IMR-90 (cell line): ENCODE measurements around the gene RPS5. TPM values are rescaled to one million over a fixed set of nuclear protein-coding genes. Genes with fewer than 3 reads are reported as not detected.

Source experiments
- ATAC-seq: fragments of 200-7000 bp; cut with Tn5 transposase; 2 replicates; pipeline ENCODE4 v1.9.1; 2020; ENCODE audit warnings: low read depth, mild to moderate bottlenecking, moderate library complexity
- BruUV-seq: library from RNA; stranded (reverse); fragments of 400-500 nt; replicated peaks from 2 replicates; lab custom pipeline; 2021; lab: Mats Ljungman, UMichigan
- CTCF ChIA-PET: fragments of 300-600 bp; formaldehyde crosslinking; extraction: SDS; loops from one replicate; lab custom pipeline; 2021; ENCODE audit warnings: antibody characterized with exemption; lab: Yijun Ruan, JAX
- POLR2A ChIA-PET: fragments of 300-600 bp; sonication (Branson Sonifier 250); formaldehyde crosslinking; loops from one replicate; lab custom pipeline; 2022; ENCODE audit warnings: antibody characterized with exemption; ENCODE audit not compliant: unreplicated experiment; lab: Charles Lee
- DNase-seq: peaks from one replicate; pipeline ENCODE4 v3.0.0; 2013
- H2AFZ ChIP-seq: replicated peaks from 2 replicates; pipeline ENCODE3; 2013; ENCODE audit warnings: low read length, mild to moderate bottlenecking; ENCODE audit not compliant: poor library complexity
- H2AK5ac ChIP-seq: 2 replicates; pipeline ENCODE4 v1.6.1; 2013; ENCODE audit warnings: low read depth, low read length, inconsistent platforms
- H2AK9ac ChIP-seq: replicated peaks from 2 replicates; pipeline ENCODE3; 2013; ENCODE audit warnings: mild to moderate bottlenecking, low read depth, low read length, moderate library complexity; ENCODE audit not compliant: poor library complexity
- H2BK120ac ChIP-seq: 2 replicates; pipeline ENCODE4 v1.6.1; 2013; ENCODE audit warnings: low read depth, low read length, inconsistent platforms
- H2BK15ac ChIP-seq: 3 replicates; pipeline ENCODE4 v1.6.1; 2013; ENCODE audit warnings: low read depth, low read length, inconsistent platforms
- H2BK20ac ChIP-seq: 2 replicates; pipeline ENCODE4 v1.6.1; 2013; ENCODE audit warnings: low read depth, mild to moderate bottlenecking, inconsistent platforms, low read length, moderate library complexity
- H2BK5ac ChIP-seq: 2 replicates; pipeline ENCODE4 v1.6.1; 2013; ENCODE audit warnings: mild to moderate bottlenecking, low read depth, low read length, inconsistent platforms; ENCODE audit not compliant: poor library complexity, severe bottlenecking
- H3K14ac ChIP-seq: replicated peaks from 2 replicates; pipeline ENCODE4 v1.6.1; 2013; ENCODE audit warnings: low read depth, low read length, inconsistent platforms
- H3K18ac ChIP-seq: 2 replicates; pipeline ENCODE4 v1.6.1; 2013; ENCODE audit warnings: low read depth, low read length, control low read depth
- H3K23ac ChIP-seq: 2 replicates; pipeline ENCODE4 v1.6.1; 2013; ENCODE audit warnings: low read depth, low read length, inconsistent platforms
- H3K27ac ChIP-seq: 2 replicates; pipeline ENCODE4 v1.5.1; 2013; ENCODE audit warnings: mild to moderate bottlenecking, control low read depth, low read length; ENCODE audit not compliant: insufficient read depth
- H3K27me3 ChIP-seq: 2 replicates; pipeline ENCODE4 v1.6.1; 2013; ENCODE audit warnings: low read length; ENCODE audit not compliant: control insufficient read depth, insufficient read depth
- H3K36me3 ChIP-seq: 2 replicates; pipeline ENCODE4 v1.6.1; 2013; ENCODE audit warnings: low read length, mixed read lengths; ENCODE audit not compliant: control insufficient read depth, insufficient read depth
- H3K4ac ChIP-seq: 2 replicates; pipeline ENCODE4 v1.6.1; 2013; ENCODE audit warnings: low read depth, low read length, inconsistent platforms
- H3K4me1 ChIP-seq: 2 replicates; pipeline ENCODE4 v1.6.1; 2013; ENCODE audit warnings: low read length, mixed read lengths; ENCODE audit not compliant: control insufficient read depth, insufficient read depth
- H3K4me2 ChIP-seq: 2 replicates; pipeline ENCODE4 v1.6.1; 2013; ENCODE audit warnings: low read depth, mild to moderate bottlenecking, control low read depth, low read length, moderate library complexity
- H3K4me3 ChIP-seq: 2 replicates; pipeline ENCODE4 v1.5.1; 2013; ENCODE audit warnings: low read depth, mild to moderate bottlenecking, control low read depth, low read length, moderate library complexity; ENCODE audit not compliant: insufficient read depth
- H3K56ac ChIP-seq: 2 replicates; pipeline ENCODE4 v1.6.1; 2013; ENCODE audit warnings: low read length, inconsistent platforms; ENCODE audit not compliant: insufficient read depth; ENCODE audit errors: extremely low read depth
- H3K79me1 ChIP-seq, 2 experiments: 2 replicates each; pipeline ENCODE4 v1.6.1; 2013; ENCODE audit warnings: low read length in 2 of 2, inconsistent platforms in 1 of 2, low read depth in 1 of 2
- H3K9ac ChIP-seq: 2 replicates; pipeline ENCODE4 v1.6.1; 2013; ENCODE audit warnings: low read depth, low read length, control low read depth
- H3K9me1 ChIP-seq: 2 replicates; pipeline ENCODE4 v1.6.1; 2013; ENCODE audit warnings: low read length, inconsistent platforms; ENCODE audit not compliant: insufficient read depth
- H3K9me3 ChIP-seq: 2 replicates; pipeline ENCODE4 v1.6.1; 2013; ENCODE audit warnings: low read length; ENCODE audit not compliant: control insufficient read depth, insufficient read depth
- H4K20me1 ChIP-seq: 2 replicates; pipeline ENCODE4 v1.6.1; 2013; ENCODE audit warnings: low read length, inconsistent platforms; ENCODE audit not compliant: insufficient read depth
- H4K5ac ChIP-seq: 2 replicates; pipeline ENCODE4 v1.6.1; 2013; ENCODE audit warnings: mild to moderate bottlenecking, low read depth, low read length, control low read depth
- H4K8ac ChIP-seq, 2 experiments: 2 replicates each; pipeline ENCODE4 v1.6.1; 2013; ENCODE audit warnings: low read depth in 2 of 2, low read length in 2 of 2, control low read depth in 1 of 2, inconsistent platforms in 1 of 2
- H4K91ac ChIP-seq: 2 replicates; pipeline ENCODE4 v1.6.1; 2013; ENCODE audit warnings: low read depth, low read length, inconsistent platforms; ENCODE audit not compliant: insufficient read depth
- CEBPB ChIP-seq: IDR thresholded peaks from 2 replicates; pipeline ENCODE4 v1.6.1; 2012; ENCODE audit warnings: low read depth, low read length, improper control_type of control experiment
- CHD1 ChIP-seq: IDR thresholded peaks from 2 replicates; pipeline ENCODE4 v1.6.1; 2012; ENCODE audit warnings: low read depth, low read length, improper control_type of control experiment
- FOS ChIP-seq: fragments of 150-350 bp; IDR thresholded peaks from 2 replicates; pipeline ENCODE4 v1.6.1; 2016; ENCODE audit warnings: low read depth, low read length
- MAFK ChIP-seq: IDR thresholded peaks from 2 replicates; pipeline ENCODE4 v1.6.1; 2012; ENCODE audit warnings: low read depth, low read length, improper control_type of control experiment
- MAZ ChIP-seq: IDR thresholded peaks from 2 replicates; pipeline ENCODE4 v1.6.1; 2012; ENCODE audit warnings: low read depth, mild to moderate bottlenecking, low read length, improper control_type of control experiment, moderate library complexity, borderline replicate concordance
- MXI1 ChIP-seq: IDR thresholded peaks from 2 replicates; pipeline ENCODE4 v1.6.1; 2012; ENCODE audit warnings: low read depth, mild to moderate bottlenecking, low read length, moderate library complexity, borderline replicate concordance
- NFE2L2 ChIP-seq: fragments of 150-350 bp; IDR thresholded peaks from 2 replicates; pipeline ENCODE4 v1.6.1; 2016; ENCODE audit warnings: low read depth, mild to moderate bottlenecking, low read length
- POLR2A ChIP-seq: IDR thresholded peaks from 2 replicates; pipeline ENCODE4 v1.6.1; 2012; ENCODE audit warnings: mild to moderate bottlenecking, low read depth, low read length
- RAD21 ChIP-seq: IDR thresholded peaks from 2 replicates; pipeline ENCODE4 v1.6.1; 2012; ENCODE audit warnings: low read length, improper control_type of control experiment
- RCOR1 ChIP-seq: IDR thresholded peaks from 2 replicates; pipeline ENCODE4 v1.6.1; 2012; ENCODE audit warnings: mild to moderate bottlenecking, low read length, improper control_type of control experiment; ENCODE audit not compliant: insufficient replicate concordance
- WGBS, 2 experiments: methylation state at CpG; one replicate each; pipeline versions ENCODE4 v1.1.5 to v1.1.7; 2013; ENCODE audit warnings: missing lambda C conversion rate in 2 of 2; ENCODE audit not compliant: insufficient read length in 1 of 2; ENCODE audit errors: extremely low coverage in 2 of 2; 5-methylcytosine and 5-hydroxymethylcytosine counted together
- dilution Hi-C: fragments of 300-500 bp; cut with HindIII; formaldehyde crosslinking; loops from one replicate; pipeline ENCODE4 v1.14.3; 2018; ENCODE audit warnings: low sequenced_read_pairs; ENCODE audit not compliant: unreplicated experiment
- in situ Hi-C: fragments of 300-500 bp; cut with MboI; formaldehyde crosslinking; loops from 3 replicates; pipeline ENCODE4 v1.14.3; 2019; ENCODE audit warnings: low sequenced_read_pairs, inconsistent platforms, mixed read lengths
- intact Hi-C: fragments of 100-400 bp; cut with micrococcal nuclease; formaldehyde crosslinking; loops from 2 replicates; pipeline ENCODE4 v1.10.0; 2022
- polyA plus RNA-seq, 3 experiments: library from polyadenylated mRNA; depleted of rRNA; stranded (reverse); fragments of >200 nt; gene quantifications; 2 replicates each; pipeline ENCODE4 v1.2.3, GENCODE V29; 2012; ENCODE audit warnings: low replicate concordance in 1 of 3
- total RNA-seq: library from RNA; depleted of rRNA; stranded (reverse); fragments of >200 nt; gene quantifications from 2 replicates; pipeline ENCODE4 v1.2.3, GENCODE V29; 2012
- TF ChIP-seq, protein P1 (sequence below): fragments of 150-350 bp; IDR thresholded peaks from 2 replicates; pipeline ENCODE4 v1.6.1; 2016; ENCODE audit warnings: low read depth, mild to moderate bottlenecking, low read length, moderate library complexity, borderline replicate concordance
- TF ChIP-seq, protein P2 (sequence below): conservative IDR thresholded peaks from 2 replicates; pipeline ENCODE4 v1.5.1; 2012; ENCODE audit warnings: mild to moderate bottlenecking, low read depth, low read length, improper control_type of control experiment

The RPS5 gene
- total and polyA plus RNA-seq, 2 of the 4 experiments (the other 2 are of a cell fraction) = 3,265 to 5,858 TPM

DNA sequence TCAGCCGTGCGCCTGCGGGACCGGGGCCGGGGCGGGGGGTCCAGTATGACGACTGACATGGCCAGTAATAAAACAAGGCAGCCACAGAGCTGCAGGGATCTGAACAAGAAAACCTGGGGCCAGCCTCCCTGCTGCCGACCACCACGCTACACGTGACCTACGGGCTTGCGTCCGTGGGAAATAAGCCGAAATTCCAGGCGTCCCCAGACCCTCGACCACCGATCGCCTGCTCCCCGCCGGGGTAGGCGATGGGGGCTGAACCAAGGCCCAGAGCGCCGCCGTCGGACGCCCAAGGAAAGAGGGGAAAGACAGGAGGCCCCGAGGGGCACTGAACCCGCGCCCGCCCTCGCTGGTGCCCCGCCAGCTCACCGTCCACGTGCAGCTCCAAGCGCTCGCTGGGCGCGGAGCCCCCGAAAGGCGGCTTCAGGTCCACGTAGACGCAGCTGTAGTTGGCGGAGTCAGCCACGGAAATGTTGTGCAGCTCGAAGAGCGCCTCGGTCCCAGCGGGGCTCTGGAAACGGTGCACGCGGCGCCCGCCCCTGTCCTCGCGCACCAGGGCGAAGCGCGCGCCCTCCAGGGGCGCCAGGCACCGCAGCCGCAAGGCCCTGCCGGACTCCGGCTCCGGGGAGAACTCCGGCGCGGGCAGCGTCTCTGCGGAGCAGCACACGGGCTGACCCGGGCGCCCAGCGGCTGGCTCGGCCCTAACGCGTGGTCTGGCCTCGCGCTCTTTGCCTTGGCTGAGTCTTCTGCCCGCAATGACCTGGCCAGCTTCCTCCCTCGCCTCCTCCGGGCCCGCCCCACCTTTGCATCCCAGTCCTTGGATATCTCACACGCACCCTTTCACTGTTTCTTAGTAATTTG lies 36.8 kb upstream of the RPS5 start:
- no peak overlapping the region for H3K56ac ChIP-seq
- POLR2A ChIA-PET = interaction anchor here (0.7 kb wide), 1 partner anchor 12 kb away, joined by 3 read pairs; the partner anchor contains the start of gene ZNF497
- no peaks in the 10 kb centered on the region for H3K27me3 ChIP-seq
- no peak overlapping the region for H2BK120ac ChIP-seq
- in situ Hi-C loops (no loop called here), dilution Hi-C loops (no loop called here), intact Hi-C loops (no loop called here)
- H4K20me1 ChIP-seq = peaks cover 8% of the 10 kb centered on the region
- no peak overlapping the region for H3K23ac ChIP-seq
- H4K8ac ChIP-seq = no peak overlapping the region
- no peak overlapping the region for H3K4me3 ChIP-seq
- H2AK5ac ChIP-seq = no peak overlapping the region
- H3K4me2 ChIP-seq = no peak overlapping the region
- peaks cover 8% of the 10 kb centered on the region; the same call in 1 of the 2 replicates for H3K9me1 ChIP-seq
- BruUV-seq = no TSS peak
- H4K5ac ChIP-seq = no peak overlapping the region
- H3K14ac ChIP-seq = no peak overlapping the region
- H3K4ac ChIP-seq = no peak overlapping the region
- no peak overlapping the region for H3K27ac ChIP-seq
- peaks cover 11% of the 10 kb centered on the region; the same call in 1 of the 2 replicates for H3K36me3 ChIP-seq
- peaks cover 12 to 51% of the 10 kb centered on the region in 2 experiments for H3K79me1 ChIP-seq
- CTCF ChIA-PET = no interaction called here
- H3K18ac ChIP-seq = no peak overlapping the region
- no peak overlapping the region for H2BK20ac ChIP-seq
- no peak for DNase-seq
- H2AK9ac ChIP-seq = no peak overlapping the region
- TF ChIP-seq, protein P1, sequence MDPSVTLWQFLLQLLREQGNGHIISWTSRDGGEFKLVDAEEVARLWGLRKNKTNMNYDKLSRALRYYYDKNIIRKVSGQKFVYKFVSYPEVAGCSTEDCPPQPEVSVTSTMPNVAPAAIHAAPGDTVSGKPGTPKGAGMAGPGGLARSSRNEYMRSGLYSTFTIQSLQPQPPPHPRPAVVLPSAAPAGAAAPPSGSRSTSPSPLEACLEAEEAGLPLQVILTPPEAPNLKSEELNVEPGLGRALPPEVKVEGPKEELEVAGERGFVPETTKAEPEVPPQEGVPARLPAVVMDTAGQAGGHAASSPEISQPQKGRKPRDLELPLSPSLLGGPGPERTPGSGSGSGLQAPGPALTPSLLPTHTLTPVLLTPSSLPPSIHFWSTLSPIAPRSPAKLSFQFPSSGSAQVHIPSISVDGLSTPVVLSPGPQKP = no peak
- TF ChIP-seq NFE2L2 = no peak
- TF ChIP-seq MAFK = no peak
- TF ChIP-seq, protein P2, sequence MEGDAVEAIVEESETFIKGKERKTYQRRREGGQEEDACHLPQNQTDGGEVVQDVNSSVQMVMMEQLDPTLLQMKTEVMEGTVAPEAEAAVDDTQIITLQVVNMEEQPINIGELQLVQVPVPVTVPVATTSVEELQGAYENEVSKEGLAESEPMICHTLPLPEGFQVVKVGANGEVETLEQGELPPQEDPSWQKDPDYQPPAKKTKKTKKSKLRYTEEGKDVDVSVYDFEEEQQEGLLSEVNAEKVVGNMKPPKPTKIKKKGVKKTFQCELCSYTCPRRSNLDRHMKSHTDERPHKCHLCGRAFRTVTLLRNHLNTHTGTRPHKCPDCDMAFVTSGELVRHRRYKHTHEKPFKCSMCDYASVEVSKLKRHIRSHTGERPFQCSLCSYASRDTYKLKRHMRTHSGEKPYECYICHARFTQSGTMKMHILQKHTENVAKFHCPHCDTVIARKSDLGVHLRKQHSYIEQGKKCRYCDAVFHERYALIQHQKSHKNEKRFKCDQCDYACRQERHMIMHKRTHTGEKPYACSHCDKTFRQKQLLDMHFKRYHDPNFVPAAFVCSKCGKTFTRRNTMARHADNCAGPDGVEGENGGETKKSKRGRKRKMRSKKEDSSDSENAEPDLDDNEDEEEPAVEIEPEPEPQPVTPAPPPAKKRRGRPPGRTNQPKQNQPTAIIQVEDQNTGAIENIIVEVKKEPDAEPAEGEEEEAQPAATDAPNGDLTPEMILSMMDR = no peak
- no peak for TF ChIP-seq FOS
- TF ChIP-seq MAZ = no peak
- TF ChIP-seq MXI1 = no peak
- no peak for TF ChIP-seq CHD1
- TF ChIP-seq RAD21 = no peak
- no peak for TF ChIP-seq RCOR1
- TF ChIP-seq CEBPB = no peak
- no peak for TF ChIP-seq POLR2A
- peaks cover 6% of the 10 kb centered on the region; the same call in 1 of the 2 replicates for H3K4me1 ChIP-seq
- H4K91ac ChIP-seq = no peak overlapping the region
- no peak overlapping the region for H2AFZ ChIP-seq
- H3K9me3 ChIP-seq = no peaks in the 10 kb centered on the region
- no peak for ATAC-seq
- no peak overlapping the region for H2BK15ac ChIP-seq
- no peak overlapping the region for H2BK5ac ChIP-seq
- H3K9ac ChIP-seq = no peak overlapping the region
- WGBS, 2 experiments = 42% methylated on average over 46 of the region's 84 CpGs; no CpG with 5 or more reads in 1 of the 2 experiments
